AG08396 (cell line): ENCODE measurements around the gene DYNC2H1.
A peak's percentile ranks its signal among the peaks of the same experiment; 100 is the strongest.

Source experiments
- DNase-seq: peaks from one replicate; pipeline ENCODE4 v3.0.0; 2012; ENCODE audit warnings: low spot score, mixed read lengths

The DYNC2H1 gene, protein sequence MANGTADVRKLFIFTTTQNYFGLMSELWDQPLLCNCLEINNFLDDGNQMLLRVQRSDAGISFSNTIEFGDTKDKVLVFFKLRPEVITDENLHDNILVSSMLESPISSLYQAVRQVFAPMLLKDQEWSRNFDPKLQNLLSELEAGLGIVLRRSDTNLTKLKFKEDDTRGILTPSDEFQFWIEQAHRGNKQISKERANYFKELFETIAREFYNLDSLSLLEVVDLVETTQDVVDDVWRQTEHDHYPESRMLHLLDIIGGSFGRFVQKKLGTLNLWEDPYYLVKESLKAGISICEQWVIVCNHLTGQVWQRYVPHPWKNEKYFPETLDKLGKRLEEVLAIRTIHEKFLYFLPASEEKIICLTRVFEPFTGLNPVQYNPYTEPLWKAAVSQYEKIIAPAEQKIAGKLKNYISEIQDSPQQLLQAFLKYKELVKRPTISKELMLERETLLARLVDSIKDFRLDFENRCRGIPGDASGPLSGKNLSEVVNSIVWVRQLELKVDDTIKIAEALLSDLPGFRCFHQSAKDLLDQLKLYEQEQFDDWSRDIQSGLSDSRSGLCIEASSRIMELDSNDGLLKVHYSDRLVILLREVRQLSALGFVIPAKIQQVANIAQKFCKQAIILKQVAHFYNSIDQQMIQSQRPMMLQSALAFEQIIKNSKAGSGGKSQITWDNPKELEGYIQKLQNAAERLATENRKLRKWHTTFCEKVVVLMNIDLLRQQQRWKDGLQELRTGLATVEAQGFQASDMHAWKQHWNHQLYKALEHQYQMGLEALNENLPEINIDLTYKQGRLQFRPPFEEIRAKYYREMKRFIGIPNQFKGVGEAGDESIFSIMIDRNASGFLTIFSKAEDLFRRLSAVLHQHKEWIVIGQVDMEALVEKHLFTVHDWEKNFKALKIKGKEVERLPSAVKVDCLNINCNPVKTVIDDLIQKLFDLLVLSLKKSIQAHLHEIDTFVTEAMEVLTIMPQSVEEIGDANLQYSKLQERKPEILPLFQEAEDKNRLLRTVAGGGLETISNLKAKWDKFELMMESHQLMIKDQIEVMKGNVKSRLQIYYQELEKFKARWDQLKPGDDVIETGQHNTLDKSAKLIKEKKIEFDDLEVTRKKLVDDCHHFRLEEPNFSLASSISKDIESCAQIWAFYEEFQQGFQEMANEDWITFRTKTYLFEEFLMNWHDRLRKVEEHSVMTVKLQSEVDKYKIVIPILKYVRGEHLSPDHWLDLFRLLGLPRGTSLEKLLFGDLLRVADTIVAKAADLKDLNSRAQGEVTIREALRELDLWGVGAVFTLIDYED (N-terminal part only)

DNA sequence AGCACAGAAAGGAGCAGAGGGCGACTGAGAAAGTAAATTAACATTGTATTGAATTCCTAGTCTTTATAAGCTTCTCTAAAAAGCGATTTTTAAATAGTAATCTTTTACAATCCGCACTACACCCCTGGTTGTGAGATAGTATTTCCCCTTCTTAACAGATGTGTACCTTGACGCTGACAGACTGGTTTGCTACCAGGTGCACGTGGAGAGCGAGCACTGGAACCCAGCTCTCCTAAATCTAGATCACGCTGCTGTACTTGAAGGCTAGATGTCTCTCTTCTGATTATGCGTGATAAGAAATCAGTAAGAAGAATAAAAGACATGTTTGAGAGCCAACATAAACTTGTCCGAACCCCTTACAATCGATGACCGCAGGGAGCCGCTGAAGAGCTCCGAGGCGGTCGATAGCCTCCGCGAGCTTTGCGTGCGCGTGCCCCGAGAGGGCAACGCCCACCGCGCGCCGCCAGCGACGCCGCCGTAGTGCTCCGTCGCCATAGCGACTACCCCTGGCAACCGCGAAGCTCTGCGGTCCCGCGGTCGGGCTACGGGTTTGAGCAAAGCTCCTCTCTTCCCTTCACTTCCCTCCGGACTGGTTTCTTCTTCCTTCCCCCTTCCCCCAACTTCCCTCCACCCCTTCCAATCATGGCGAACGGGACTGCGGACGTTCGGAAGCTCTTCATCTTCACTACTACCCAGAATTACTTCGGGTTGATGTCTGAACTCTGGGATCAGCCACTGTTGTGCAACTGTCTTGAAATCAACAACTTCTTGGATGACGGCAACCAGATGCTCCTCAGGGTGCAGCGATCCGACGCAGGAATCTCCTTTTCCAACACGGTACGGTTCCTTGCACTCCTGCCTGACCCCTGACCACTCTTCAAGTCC is at the start of gene DYNC2H1:
TSS of gene DYNC2H1 (plus strand) at position 494 of the 885 bp plus-strand sequence. CDS start at position 643, 149 bp downstream.
- peak; percentile 96 for DNase-seq

DNA sequence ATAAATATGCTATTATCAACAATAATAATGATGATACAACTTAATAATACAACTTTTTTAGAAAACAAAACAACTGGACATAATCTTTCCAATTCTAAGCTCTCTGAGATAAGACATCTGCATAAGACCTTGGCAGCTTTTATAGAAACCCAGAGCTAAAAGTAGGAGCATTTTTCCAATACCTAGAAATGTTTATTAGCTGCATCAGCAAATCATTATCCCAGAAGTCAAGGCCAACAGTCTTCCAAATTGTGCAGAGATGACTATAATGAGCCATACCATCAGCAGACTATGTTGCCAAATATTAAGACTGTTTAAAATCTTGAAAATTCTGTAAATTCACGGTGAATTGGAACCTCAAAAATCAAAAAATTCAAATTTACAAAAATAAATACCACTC is 47.6 kb upstream of the DYNC2H1 start:
- DNase-seq: no peak

DNA sequence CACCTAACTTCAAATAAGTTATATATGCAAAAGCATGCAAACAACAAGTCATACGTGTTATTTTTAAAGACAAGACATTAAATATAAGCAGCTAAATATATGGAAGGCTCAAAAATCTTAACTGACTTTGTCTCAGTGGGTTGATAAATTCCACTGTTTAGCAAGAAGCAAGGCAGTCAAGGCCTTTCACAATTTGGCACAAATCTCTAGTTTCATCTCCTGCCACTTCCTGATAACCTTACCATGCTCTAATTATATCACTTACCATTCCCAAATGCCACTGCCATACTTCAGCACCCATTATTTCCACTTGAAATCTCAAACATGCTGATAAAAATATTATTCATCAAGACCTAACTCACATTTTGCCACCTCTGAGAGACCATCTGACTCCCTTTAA is 42.1 kb upstream of the DYNC2H1 start:
- DNase-seq: no peak

- DNase-seq: no peak
These were observed 39.9 kb upstream of the DYNC2H1 start for GRCh38 chr11:103069367-103069766.

GRCh38 chr11:103070142-103070541 is 39.1 kb upstream of the DYNC2H1 start:
- no peak for DNase-seq

GRCh38 chr11:103071008-103071407 is 38.2 kb upstream of the DYNC2H1 start:
- DNase-seq: no peak

DNA sequence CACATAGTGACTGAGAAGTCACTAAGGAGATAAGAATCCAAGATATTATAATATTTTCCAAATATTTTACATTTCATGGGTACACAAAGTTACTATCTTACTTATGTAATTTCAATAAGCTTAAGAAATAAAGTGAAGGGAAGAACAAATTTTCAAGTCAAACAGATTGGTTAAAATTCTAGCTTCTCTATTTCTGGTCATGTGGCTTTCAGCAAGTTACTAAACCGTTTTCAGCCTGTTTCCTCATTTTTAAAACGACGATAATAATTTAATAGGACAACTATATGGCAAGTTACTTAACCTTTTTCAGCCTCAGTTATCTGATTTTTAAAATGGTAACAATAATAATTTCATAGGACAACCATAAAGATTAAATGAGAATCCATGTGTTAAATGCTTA is 32.9 kb upstream of the DYNC2H1 start:
- DNase-seq: no peak

GRCh38 chr11:103077554-103077953 is 31.7 kb upstream of the DYNC2H1 start:
- DNase-seq: no peak

DNA sequence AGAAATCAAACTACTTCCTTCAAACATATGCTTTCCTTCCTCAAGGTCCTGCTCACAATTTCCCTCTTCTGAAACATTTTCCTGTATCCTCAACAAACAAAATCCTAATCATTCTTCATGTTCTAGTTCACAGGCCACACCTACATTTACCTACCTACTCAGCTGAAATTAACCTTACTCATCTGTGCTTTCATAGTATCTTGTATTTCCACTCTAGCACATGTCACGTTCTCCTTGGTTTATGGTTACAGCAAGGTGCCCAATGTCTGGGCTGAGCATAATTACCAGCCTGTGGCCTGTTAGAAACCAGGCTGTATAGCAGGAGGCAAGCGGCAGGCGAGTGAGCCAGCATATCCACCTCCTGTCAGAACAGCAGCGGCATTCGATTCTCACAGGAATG is 30.5 kb upstream of the DYNC2H1 start:
- no peak for DNase-seq

GRCh38 chr11:103079833-103080232 is 29.4 kb upstream of the DYNC2H1 start:
- no peak for DNase-seq

- DNase-seq: no peak
These were observed 23.4 kb upstream of the DYNC2H1 start for GRCh38 chr11:103085758-103086365.

DNA sequence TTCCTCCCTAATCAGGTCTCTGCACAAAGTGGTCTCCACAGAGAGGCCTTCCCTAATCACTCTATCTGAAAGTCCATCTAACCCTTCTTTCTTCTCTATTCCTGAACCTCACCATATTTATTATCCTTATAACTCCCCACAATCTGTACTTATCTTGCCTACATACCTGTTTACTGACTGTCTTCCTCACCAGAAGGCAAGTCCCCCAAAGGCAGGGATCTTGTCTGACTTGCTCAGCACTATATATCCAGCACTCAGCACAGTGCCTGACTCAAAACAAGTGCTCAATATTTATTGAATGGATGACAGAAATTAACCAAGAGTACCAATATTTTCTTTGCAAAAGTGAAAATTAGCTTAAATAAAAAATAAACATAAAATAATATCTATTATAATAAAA is 22.8 kb upstream of the DYNC2H1 start:
- DNase-seq: peak; percentile 5

GRCh38 chr11:103091064-103091800 is 18.0 kb upstream of the DYNC2H1 start:
- peak; percentile 28 for DNase-seq

DNA sequence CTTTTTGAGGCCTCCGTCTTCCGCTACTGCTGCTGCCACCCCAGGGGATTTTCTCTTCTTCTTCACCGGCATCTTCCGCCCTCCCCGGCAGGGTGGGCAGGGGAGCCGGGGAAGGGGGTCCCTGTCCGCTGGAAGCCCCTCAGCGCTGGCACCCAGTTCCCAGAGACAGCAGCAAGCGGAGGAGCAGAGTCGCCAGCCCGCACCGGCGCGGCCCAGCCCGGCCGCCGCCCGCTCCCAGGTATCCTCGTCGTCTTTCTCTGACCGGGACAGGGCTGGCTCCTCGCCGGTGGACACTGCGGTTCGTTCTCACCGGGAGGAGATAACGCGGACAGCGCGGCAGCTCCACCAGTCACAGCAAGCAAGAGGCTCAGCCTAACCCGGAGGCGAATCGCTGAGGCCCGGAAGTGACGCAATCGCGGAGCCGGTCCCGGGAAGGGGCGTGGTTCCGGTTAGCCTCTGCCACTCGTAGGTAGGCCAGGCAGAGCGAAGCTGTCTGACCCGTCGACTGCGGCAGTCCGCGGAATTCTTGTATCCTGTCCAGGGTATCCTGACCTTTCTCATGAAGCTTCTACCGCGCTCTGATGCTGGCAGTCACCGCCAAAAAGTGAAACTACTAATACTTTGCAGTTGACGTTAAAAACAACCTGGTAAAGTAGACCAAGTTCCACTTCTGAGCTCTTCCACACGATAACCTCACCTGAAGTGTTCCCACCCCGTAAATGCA is 17.3 kb upstream of the DYNC2H1 start, which contains the start of gene DCUN1D5:
TSS of gene DCUN1D5 (minus strand) at position 360 of the 724 bp plus-strand sequence. CDS start at position 72, 288 bp downstream.
- DNase-seq: peak; percentile 97

- no peak for DNase-seq
These were observed 11.9 kb upstream of the DYNC2H1 start for GRCh38 chr11:103097279-103097678.

- no peak for DNase-seq
These were observed 677 bp downstream of the DYNC2H1 start for GRCh38 chr11:103109818-103110388.

- DNase-seq: peak; percentile 13
These were observed 1.2 kb downstream of the DYNC2H1 start for GRCh38 chr11:103110391-103110790.

DNA sequence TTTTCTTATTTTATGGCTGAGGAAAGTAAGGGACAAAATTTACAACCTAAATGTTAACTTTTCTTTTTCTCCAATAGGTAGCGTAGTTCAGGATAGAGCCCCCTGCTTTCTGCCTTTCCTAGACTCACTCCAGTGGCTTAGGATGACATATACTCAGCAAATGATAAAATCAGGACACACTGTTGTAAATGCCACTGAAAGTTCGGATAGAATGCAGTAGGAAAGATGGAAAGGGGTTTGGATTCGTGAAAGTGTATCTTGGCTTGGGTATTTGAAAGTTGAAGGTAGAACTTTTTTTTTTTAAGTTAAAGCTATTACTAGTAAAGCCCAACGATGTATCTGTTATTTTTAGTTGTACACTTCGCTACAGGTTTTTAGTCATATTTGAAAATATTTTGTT is 2.2 kb downstream of the DYNC2H1 start:
- DNase-seq: no peak

GRCh38 chr11:103112364-103112763 is 3.1 kb downstream of the DYNC2H1 start:
- no peak for DNase-seq
